ENCODE measurements around the gene MYADML2.

Gene MYADML2

DNA sequence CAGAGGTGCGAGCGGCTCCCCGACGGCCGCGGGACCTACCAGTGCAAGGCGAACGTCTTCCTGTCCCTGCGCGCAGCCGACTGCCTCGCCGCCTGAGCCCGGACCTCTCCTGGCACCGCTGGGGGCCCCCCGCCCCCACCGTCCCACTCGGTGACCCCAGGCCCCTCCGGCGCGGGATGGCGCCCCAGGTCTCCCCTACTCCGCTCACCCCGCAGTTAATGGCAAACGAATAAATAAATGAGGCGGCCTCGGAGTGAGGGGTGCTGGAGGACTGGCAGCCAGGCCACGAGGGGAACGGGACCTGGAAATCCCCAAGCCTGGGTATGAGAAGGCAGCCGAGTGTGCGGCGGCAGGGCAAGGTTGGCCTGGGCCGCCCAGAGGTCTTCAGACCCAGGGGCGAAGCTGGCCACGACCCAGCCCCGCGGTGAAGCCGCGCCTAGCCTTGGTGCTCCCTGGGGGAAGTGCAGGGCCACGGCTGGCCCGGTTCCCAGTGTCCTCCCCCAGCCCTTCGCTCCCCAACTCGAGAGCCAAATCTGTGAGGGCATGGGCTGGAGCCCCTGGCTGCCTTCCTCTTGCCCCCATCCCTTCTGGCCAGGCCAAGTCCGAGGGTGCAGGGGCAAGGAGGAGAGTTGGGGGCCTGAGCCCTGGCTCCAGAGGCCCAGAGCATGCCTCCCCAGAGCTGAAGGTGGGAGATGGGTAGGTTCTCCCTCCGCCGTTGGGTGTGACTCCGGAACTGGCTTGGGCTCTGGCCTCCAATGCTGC lies 44.2 kb downstream of the MYADML2 start:
- TF ChIP-seq, protein P1, sequence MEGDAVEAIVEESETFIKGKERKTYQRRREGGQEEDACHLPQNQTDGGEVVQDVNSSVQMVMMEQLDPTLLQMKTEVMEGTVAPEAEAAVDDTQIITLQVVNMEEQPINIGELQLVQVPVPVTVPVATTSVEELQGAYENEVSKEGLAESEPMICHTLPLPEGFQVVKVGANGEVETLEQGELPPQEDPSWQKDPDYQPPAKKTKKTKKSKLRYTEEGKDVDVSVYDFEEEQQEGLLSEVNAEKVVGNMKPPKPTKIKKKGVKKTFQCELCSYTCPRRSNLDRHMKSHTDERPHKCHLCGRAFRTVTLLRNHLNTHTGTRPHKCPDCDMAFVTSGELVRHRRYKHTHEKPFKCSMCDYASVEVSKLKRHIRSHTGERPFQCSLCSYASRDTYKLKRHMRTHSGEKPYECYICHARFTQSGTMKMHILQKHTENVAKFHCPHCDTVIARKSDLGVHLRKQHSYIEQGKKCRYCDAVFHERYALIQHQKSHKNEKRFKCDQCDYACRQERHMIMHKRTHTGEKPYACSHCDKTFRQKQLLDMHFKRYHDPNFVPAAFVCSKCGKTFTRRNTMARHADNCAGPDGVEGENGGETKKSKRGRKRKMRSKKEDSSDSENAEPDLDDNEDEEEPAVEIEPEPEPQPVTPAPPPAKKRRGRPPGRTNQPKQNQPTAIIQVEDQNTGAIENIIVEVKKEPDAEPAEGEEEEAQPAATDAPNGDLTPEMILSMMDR (IDR thresholded peaks at IDR 0.05; ENCODE audit: low read depth, low read length): no peak
- TF ChIP-seq EZH2phosphoT487 (IDR thresholded peaks at IDR 0.05; ENCODE audit: low read depth): no peak
- no peaks in the 10 kb centered on the region; the same call in 1 of the 2 replicates for H3K4me1 ChIP-seq (ENCODE audit: low read length)
- no peak overlapping the region for H3K4me2 ChIP-seq (ENCODE audit: low read length)
- H3K27ac ChIP-seq (ENCODE audit: low read length): no peak overlapping the region
- H3K79me2 ChIP-seq (ENCODE audit: low read length): no peaks in the 10 kb centered on the region
- no peaks in the 10 kb centered on the region for H3K27me3 ChIP-seq (ENCODE audit: low read depth, low read length)
- no peak overlapping the region for H3K9ac ChIP-seq (ENCODE audit: low read length)
- no peaks in the 10 kb centered on the region for H3K9me3 ChIP-seq (ENCODE audit: insufficient read depth, low read length)
- H2AFZ ChIP-seq (ENCODE audit: low read depth, low read length): no peak overlapping the region
- H3K36me3 ChIP-seq (replicated peaks; ENCODE audit: low read depth, low read length): peaks cover 23% of the 10 kb centered on the region
- H4K20me1 ChIP-seq (ENCODE audit: insufficient read depth, low read length): no peaks in the 10 kb centered on the region
- H3K4me3 ChIP-seq (ENCODE audit: low read length): no peak overlapping the region

DNA sequence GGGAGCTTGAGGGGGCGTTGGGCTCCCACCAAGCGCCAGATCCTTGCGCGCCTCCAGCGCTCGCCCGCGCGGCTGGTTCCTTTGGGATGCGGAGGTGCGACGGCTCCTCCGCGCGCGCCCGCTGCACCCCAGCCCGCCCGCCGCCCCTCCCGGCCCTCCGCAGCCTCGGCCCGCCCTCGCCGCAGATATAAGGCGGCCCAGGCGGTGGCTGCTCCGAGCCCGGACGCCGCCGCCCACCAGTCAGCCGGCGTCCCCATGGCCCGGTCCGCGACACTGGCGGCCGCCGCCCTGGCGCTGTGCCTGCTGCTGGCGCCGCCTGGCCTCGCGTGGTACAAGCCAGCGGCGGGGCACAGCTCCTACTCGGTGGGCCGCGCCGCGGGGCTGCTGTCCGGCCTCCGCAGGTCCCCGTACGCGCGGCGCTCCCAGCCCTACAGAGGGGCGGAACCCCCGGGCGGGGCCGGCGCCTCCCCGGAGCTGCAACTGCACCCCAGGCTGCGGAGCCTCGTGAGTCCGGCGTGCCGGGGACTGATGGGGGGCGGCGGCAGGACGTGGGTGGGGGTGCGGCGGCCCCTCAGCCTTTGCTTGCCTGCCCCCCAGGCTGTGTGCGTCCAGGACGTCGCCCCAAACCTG lies 44.9 kb downstream of the MYADML2 start, which contains the start of gene NPB:
Gene NPB, plus strand, starts transcription at position 216 of the 630 bp plus-strand sequence. Its CDS starts 40 bp downstream, at position 256.
- TF ChIP-seq, protein P1 (IDR thresholded peaks at IDR 0.05; ENCODE audit: low read depth, low read length): no peak
- TF ChIP-seq EZH2phosphoT487 (IDR thresholded peaks at IDR 0.05; ENCODE audit: low read depth): no peak
- Histone ChIP-seq H3K36me3 (replicated peaks; ENCODE audit: low read depth, low read length) (peaks cover 23% of the 10 kb centered on the region), H3K27me3 (ENCODE audit: low read depth, low read length) (no peaks in the 10 kb centered on the region), H3K9me3 (ENCODE audit: insufficient read depth, low read length) (no peaks in the 10 kb centered on the region), H3K4me3 (ENCODE audit: low read length) (no peak within 1 kb of the TSS), H3K27ac (ENCODE audit: low read length) (no peak within 1 kb of the TSS), H3K9ac (ENCODE audit: low read length) (no peak within 1 kb of the TSS), H3K4me1 (ENCODE audit: low read length) (no peaks in the 10 kb centered on the region; the same call in 1 of the 2 replicates), H4K20me1 (ENCODE audit: insufficient read depth, low read length) (no peaks in the 10 kb centered on the region), H3K79me2 (ENCODE audit: low read length) (no peaks in the 10 kb centered on the region), H3K4me2 (ENCODE audit: low read length) (no peak within 1 kb of the TSS), H2AFZ (ENCODE audit: low read depth, low read length) (no peak within 1 kb of the TSS)

DNA sequence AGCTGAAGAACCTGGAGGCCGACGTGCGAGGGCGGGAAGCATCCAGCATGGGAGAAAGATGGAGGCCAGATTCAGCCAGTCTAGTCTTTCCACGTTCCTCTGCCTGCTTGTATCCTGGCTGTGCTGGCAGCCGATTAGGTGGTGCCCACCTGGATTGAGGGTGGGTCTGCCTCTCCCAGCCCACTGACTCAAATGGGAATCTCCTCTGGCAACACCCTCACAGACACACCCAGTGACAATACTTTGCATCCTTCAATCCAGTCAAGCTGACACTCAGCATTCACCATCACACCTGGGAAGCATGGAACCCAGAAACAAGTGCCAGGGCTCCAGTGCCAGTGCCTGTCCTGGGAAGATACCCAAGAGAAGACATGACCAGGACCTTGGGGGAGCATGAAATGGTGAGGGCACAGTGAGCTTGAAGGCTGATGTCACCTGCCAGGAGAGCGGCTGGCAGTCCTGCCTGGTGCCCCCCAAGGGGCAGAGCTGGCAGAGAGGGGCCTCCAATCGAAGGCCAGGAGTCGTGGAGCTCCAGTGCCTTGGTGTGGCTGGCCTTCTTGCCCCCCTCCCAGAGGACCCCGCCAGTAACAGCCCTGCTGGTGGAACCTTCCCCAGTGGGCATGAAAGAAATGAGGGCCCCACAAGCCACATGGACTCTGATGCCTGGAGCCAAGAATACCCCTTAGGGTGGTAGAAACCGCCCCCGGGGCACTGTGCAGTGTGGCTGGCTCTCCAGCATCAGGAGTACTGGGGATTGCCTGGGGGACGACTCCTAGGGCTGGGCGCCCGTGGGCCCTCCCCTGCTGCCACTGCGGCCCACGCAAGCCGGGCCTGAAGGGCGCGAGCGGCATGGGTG lies 45.6 kb downstream of the MYADML2 start:
- Histone ChIP-seq H3K9ac (ENCODE audit: low read length) (no peak overlapping the region), H3K4me1 (ENCODE audit: low read length) (no peaks in the 10 kb centered on the region; the same call in 1 of the 2 replicates)
- TF ChIP-seq, protein P1 (IDR thresholded peaks at IDR 0.05; ENCODE audit: low read depth, low read length): no peak
- no peak for TF ChIP-seq EZH2phosphoT487 (IDR thresholded peaks at IDR 0.05; ENCODE audit: low read depth)

More for the DNA sequence above, 45.6 kb downstream of the MYADML2 start:
- Histone ChIP-seq H4K20me1 (ENCODE audit: insufficient read depth, low read length) (no peaks in the 10 kb centered on the region), H3K79me2 (ENCODE audit: low read length) (no peaks in the 10 kb centered on the region), H3K4me3 (ENCODE audit: low read length) (no peak overlapping the region), H3K27ac (ENCODE audit: low read length) (no peak overlapping the region), H2AFZ (ENCODE audit: low read depth, low read length) (no peak overlapping the region), H3K9me3 (ENCODE audit: insufficient read depth, low read length) (no peaks in the 10 kb centered on the region), H3K36me3 (replicated peaks; ENCODE audit: low read depth, low read length) (peaks cover 23% of the 10 kb centered on the region), H3K27me3 (ENCODE audit: low read depth, low read length) (no peaks in the 10 kb centered on the region), H3K4me2 (ENCODE audit: low read length) (no peak overlapping the region)
